Transverse colon (tissue), 4 donors: ENCODE results near the gene DNHD1. TPM values are rescaled to one million over a fixed set of nuclear protein-coding genes. Genes with fewer than 3 reads are reported as not detected.

ENCODE experiments used
- DNase-seq: peaks from one replicate; pipeline ENCODE4 v3.0.0-alpha.2; 2019
- H3K27ac ChIP-seq, 4 donors: fragments of 200-600 bp; sonication (generic); 2 replicates each; pipeline ENCODE4 v1.5.1; 2016 to 2018; ENCODE audit warnings: inconsistent platforms in 4 of 4
- H3K27me3 ChIP-seq: fragments of 200-600 bp; sonication (generic); 2 replicates; pipeline ENCODE4 v1.5.1; 2017; ENCODE audit warnings: inconsistent platforms
- H3K36me3 ChIP-seq, 4 donors: fragments of 200-600 bp; sonication (generic); 2 replicates each; pipeline ENCODE4 v1.5.1; 2017 to 2019; ENCODE audit warnings: inconsistent platforms in 4 of 4
- H3K4me1 ChIP-seq, 4 donors: fragments of 200-600 bp; sonication (generic); 2 replicates each; pipeline ENCODE4 v1.5.1; 2017 to 2020; ENCODE audit warnings: inconsistent platforms in 4 of 4
- H3K4me3 ChIP-seq, 4 donors: fragments of 200-600 bp; sonication (generic); 1 replicate in 1 of 4; 2 replicates in 3 of 4; pipeline versions ENCODE4 v1.5.1 to v1.6.1; 2017 to 2019; ENCODE audit warnings: inconsistent platforms in 4 of 4
- H3K9me3 ChIP-seq, 2 donors: fragments of 200-600 bp; sonication (generic); 2 replicates each; pipeline ENCODE4 v1.5.1; 2017 to 2019; ENCODE audit warnings: inconsistent platforms in 2 of 2
- EP300 ChIP-seq: sonication (generic); formaldehyde crosslinking; IDR thresholded peaks from one replicate; pipeline ENCODE4 v1.6.1; 2017; ENCODE audit warnings: antibody characterized with exemption, low read depth
- POLR2A ChIP-seq: fragments of 450-650 bp; IDR thresholded peaks from one replicate; pipeline ENCODE4 v1.6.1; 2016; ENCODE audit warnings: antibody characterized with exemption, mild to moderate bottlenecking, moderate library complexity
- POLR2AphosphoS5 ChIP-seq, 3 donors: sonication (generic); formaldehyde crosslinking; IDR thresholded peaks; one replicate each; pipeline ENCODE4 v1.6.1; 2016; ENCODE audit warnings: antibody characterized with exemption in 3 of 3
- WGBS, 2 donors: methylation state at CpG; one replicate each; pipeline ENCODE4 v1.1.5; 2018; ENCODE audit warnings: low coverage in 1 of 2; 5-methylcytosine and 5-hydroxymethylcytosine counted together
- in situ Hi-C, 4 donors: fragments of 200-750 bp; cut with MboI; loops; one replicate each; pipeline versions ENCODE4 v1.15.0 to v1.15.1; 2017; ENCODE audit warnings: low sequenced_read_pairs in 3 of 4, low pct_ligation_motif_present in 1 of 4, low pct_unique_long_range_greater_than_20kb in 1 of 4
- intact Hi-C: fragments of 100-400 bp; cut with DNase I; formaldehyde crosslinking; loops from one replicate; pipeline ENCODE4 v1.15.1; 2023; ENCODE audit warnings: low total_unique reads
- total RNA-seq, 4 donors: library from RNA; depleted of rRNA; stranded (reverse); fragments of >200 nt; gene quantifications; one replicate each; pipeline ENCODE4 v1.1.0, GENCODE V29; 2016
- TF ChIP-seq, protein P1 (sequence below), 5 experiments: fragments of 200-600 bp in 3 of 5; fragments of 450-650 bp in 2 of 5; sonication (generic) in 3 of 5; IDR thresholded peaks; 1 replicate in 2 of 5; 2 replicates in 3 of 5; pipeline ENCODE4 v1.5.1; 2016 to 2017; ENCODE audit warnings: antibody characterized with exemption in 5 of 5, inconsistent platforms in 3 of 5, mild to moderate bottlenecking in 2 of 5, moderate library complexity in 1 of 5

Gene DNHD1
- total RNA-seq, 4 donors from 2014 or later: 19.3 to 57.5 (median 34.0) TPM

- peak; percentile 2 for TF ChIP-seq POLR2A
- no peak for TF ChIP-seq EP300
- TF ChIP-seq, protein P1, sequence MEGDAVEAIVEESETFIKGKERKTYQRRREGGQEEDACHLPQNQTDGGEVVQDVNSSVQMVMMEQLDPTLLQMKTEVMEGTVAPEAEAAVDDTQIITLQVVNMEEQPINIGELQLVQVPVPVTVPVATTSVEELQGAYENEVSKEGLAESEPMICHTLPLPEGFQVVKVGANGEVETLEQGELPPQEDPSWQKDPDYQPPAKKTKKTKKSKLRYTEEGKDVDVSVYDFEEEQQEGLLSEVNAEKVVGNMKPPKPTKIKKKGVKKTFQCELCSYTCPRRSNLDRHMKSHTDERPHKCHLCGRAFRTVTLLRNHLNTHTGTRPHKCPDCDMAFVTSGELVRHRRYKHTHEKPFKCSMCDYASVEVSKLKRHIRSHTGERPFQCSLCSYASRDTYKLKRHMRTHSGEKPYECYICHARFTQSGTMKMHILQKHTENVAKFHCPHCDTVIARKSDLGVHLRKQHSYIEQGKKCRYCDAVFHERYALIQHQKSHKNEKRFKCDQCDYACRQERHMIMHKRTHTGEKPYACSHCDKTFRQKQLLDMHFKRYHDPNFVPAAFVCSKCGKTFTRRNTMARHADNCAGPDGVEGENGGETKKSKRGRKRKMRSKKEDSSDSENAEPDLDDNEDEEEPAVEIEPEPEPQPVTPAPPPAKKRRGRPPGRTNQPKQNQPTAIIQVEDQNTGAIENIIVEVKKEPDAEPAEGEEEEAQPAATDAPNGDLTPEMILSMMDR (IDR thresholded peaks at IDR 0.05): no peak
- no peak for TF ChIP-seq POLR2AphosphoS5 (IDR thresholded peaks at IDR 0.05)
- Histone ChIP-seq H3K36me3 (peaks cover 0 to 25% (median 9%) of the 10 kb centered on the region in 4 donors), H3K4me3 (no peak overlapping the region), H3K9me3 (no peaks in the 10 kb centered on the region), H3K27me3 (no peaks in the 10 kb centered on the region), H3K4me1 (peaks cover 37 to 83% (median 61%) of the 10 kb centered on the region in 4 donors), H3K27ac (peak overlapping the region; percentile 96 to 99 (median 97))
- DNase-seq: no peak
- in situ Hi-C loops: loop anchor here in 2 of 4 donors (10.0 kb wide), 2 partner anchors 134 to 224 kb away; partner anchors contain the start of gene TRIM3 (in 1 of the 2)
- intact Hi-C loops: no loop called here
- 73 to 74% methylated on average over 5 to 14 of the region's 14 CpGs for WGBS, 2 donors
These were observed 111.8 kb downstream of the DNHD1 start for GRCh38 chr11:6608726-6609501.

DNA sequence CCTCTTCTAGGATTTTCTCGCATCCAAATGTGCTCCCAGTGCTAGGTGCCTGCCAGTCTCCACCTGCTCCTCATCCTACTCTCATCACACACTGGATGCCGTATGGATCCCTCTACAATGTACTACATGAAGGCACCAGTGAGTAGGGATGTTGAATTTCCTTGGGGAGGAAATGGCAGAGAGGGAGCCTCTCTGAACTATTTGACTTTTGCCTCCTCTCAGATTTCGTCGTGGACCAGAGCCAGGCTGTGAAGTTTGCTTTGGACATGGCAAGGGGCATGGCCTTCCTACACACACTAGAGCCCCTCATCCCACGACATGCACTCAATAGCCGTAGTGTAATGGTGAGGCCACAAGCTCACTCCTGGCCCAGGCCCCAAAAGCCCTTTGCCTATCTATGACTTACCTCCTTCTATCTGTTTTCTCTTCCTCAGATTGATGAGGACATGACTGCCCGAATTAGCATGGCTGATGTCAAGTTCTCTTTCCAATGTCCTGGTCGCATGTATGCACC is 112.5 kb downstream of the DNHD1 start:
- intact Hi-C loops: loop anchor here (5.0 kb wide), 1 partner anchor 73 kb away; the partner anchor contains the start of gene MRPL17

GRCh38 chr11:6610591-6610990 is 113.5 kb downstream of the DNHD1 start:
- WGBS, 2 donors: 77% methylated on average over 6 of the region's 6 CpGs; no CpG with 5 or more reads in 1 of the 2 donors
- Histone ChIP-seq H3K4me3 (peak overlapping the region in 1 of 4 donors; percentile 75), H3K36me3 (peaks cover 0 to 25% (median 9%) of the 10 kb centered on the region in 4 donors), H3K27me3 (no peaks in the 10 kb centered on the region), H3K4me1 (peaks cover 31 to 71% (median 51%) of the 10 kb centered on the region in 4 donors), H3K9me3 (no peaks in the 10 kb centered on the region), H3K27ac (peak overlapping the region; percentile 96 to 99 (median 97))
- no peak for TF ChIP-seq POLR2A
- TF ChIP-seq EP300: no peak
- TF ChIP-seq, protein P1 (IDR thresholded peaks at IDR 0.05): no peak
- no peak for TF ChIP-seq POLR2AphosphoS5 (IDR thresholded peaks at IDR 0.05)
- no peak for DNase-seq
- intact Hi-C loops: loop anchor here (5.0 kb wide), 1 partner anchor 72 kb away; the partner anchor contains the start of gene MRPL17
- in situ Hi-C loops: no loop called here

More for the DNA sequence above, 112.5 kb downstream of the DNHD1 start:
- H3K27ac ChIP-seq: peak overlapping the region; percentile 96 to 99 (median 97)
- 79% methylated on average over 8 of the region's 8 CpGs; no CpG with 5 or more reads in 1 of the 2 donors for whole genome bisulfite sequencing, 2 donors
- H3K27me3 ChIP-seq: no peaks in the 10 kb centered on the region
- in situ Hi-C loops: loop anchor here in 2 of 4 donors (10.0 kb wide), 2 partner anchors 135 to 225 kb away; partner anchors contain the start of gene TRIM3 (in 1 of the 2)
- DNase-seq: no peak
- TF ChIP-seq POLR2AphosphoS5 (IDR thresholded peaks at IDR 0.05): no peak
- TF ChIP-seq EP300: no peak
- TF ChIP-seq, protein P1 (IDR thresholded peaks at IDR 0.05): no peak
- no peak for TF ChIP-seq POLR2A
- H3K4me1 ChIP-seq: peaks cover 37 to 82% (median 60%) of the 10 kb centered on the region in 4 donors
- H3K9me3 ChIP-seq: no peaks in the 10 kb centered on the region
- peaks cover 0 to 25% (median 9%) of the 10 kb centered on the region in 4 donors for H3K36me3 ChIP-seq
- H3K4me3 ChIP-seq: no peak overlapping the region
